MM.1S (cell line): ENCODE measurements around the gene KIZ.
A peak's percentile ranks its signal among the peaks of the same experiment; 100 is the strongest.

Experiments
- DNase-seq: peaks from one replicate; pipeline ENCODE4 v3.0.0-alpha.2; 2015
- H2AFZ ChIP-seq: fragments of 300-600 bp; sonication (generic); 2 replicates; pipeline ENCODE4 v1.6.0; 2016; ENCODE audit warnings: antibody characterized with exemption, low read length
- H3F3A ChIP-seq: fragments of 300-600 bp; sonication (generic); 2 replicates; pipeline ENCODE4 v1.6.1; 2016; ENCODE audit warnings: mild to moderate bottlenecking, antibody characterized with exemption, low read length, moderate library complexity, mixed read lengths; ENCODE audit not compliant: insufficient read depth
- H3K27ac ChIP-seq: fragments of 300-600 bp; sonication (generic); 2 replicates; pipeline ENCODE4 v1.5.1; 2016; ENCODE audit warnings: mild to moderate bottlenecking, low read length
- H3K27me3 ChIP-seq: fragments of 300-600 bp; sonication (generic); replicated peaks from 2 replicates; pipeline ENCODE4 v1.6.0; 2016; ENCODE audit warnings: low read length; ENCODE audit not compliant: insufficient read depth
- H3K36me3 ChIP-seq: fragments of 300-600 bp; sonication (generic); replicated peaks from 2 replicates; pipeline ENCODE4 v1.6.1; 2016; ENCODE audit warnings: mild to moderate bottlenecking, low read length, mixed read lengths; ENCODE audit not compliant: insufficient read depth
- H3K4me1 ChIP-seq: fragments of 300-600 bp; sonication (generic); 2 replicates; pipeline ENCODE4 v1.6.1; 2016; ENCODE audit warnings: low read length, mixed read lengths
- H3K4me2 ChIP-seq: fragments of 300-600 bp; sonication (generic); 2 replicates; pipeline ENCODE4 v1.6.0; 2016; ENCODE audit warnings: low read depth, low read length
- H3K4me3 ChIP-seq: fragments of 300-600 bp; sonication (generic); 2 replicates; pipeline ENCODE4 v1.5.1; 2016; ENCODE audit warnings: low read length, mixed read lengths
- H3K79me2 ChIP-seq: fragments of 300-600 bp; sonication (generic); 2 replicates; pipeline ENCODE4 v1.6.1; 2016; ENCODE audit warnings: mixed run types, low read length, mixed read lengths
- H3K9ac ChIP-seq: fragments of 300-600 bp; sonication (generic); 2 replicates; pipeline ENCODE4 v1.6.1; 2016; ENCODE audit warnings: low read length, mixed read lengths
- H3K9me2 ChIP-seq: fragments of 300-600 bp; sonication (generic); replicated peaks from 2 replicates; pipeline ENCODE4 v1.6.1; 2016; ENCODE audit warnings: mild to moderate bottlenecking, low read length, mixed read lengths; ENCODE audit not compliant: insufficient read depth
- H3K9me3 ChIP-seq: fragments of 300-600 bp; sonication (generic); replicated peaks from 2 replicates; pipeline ENCODE4 v1.6.1; 2016; ENCODE audit warnings: mild to moderate bottlenecking, low read length, mixed read lengths; ENCODE audit not compliant: insufficient read depth
- H4K20me1 ChIP-seq: fragments of 300-600 bp; sonication (generic); 2 replicates; pipeline ENCODE4 v1.6.1; 2016; ENCODE audit warnings: mild to moderate bottlenecking, low read length, moderate library complexity, mixed read lengths; ENCODE audit not compliant: insufficient read depth
- EZH2 ChIP-seq: fragments of 300-600 bp; sonication (generic); optimal IDR thresholded peaks from 2 replicates; pipeline ENCODE3; 2017; ENCODE audit warnings: low read depth, mild to moderate bottlenecking, antibody characterized with exemption, low read length, mixed read lengths
- EZH2phosphoT487 ChIP-seq: fragments of 300-600 bp; sonication (generic); IDR thresholded peaks from 2 replicates; pipeline ENCODE4 v1.6.1; 2018; ENCODE audit warnings: antibody characterized with exemption, low read length
- TF ChIP-seq, protein P1 (sequence below): fragments of 300-600 bp; sonication (generic); IDR thresholded peaks from 2 replicates; pipeline ENCODE4 v1.5.1; 2016; ENCODE audit warnings: antibody characterized with exemption, low read length, mixed read lengths

Gene KIZ

DNA sequence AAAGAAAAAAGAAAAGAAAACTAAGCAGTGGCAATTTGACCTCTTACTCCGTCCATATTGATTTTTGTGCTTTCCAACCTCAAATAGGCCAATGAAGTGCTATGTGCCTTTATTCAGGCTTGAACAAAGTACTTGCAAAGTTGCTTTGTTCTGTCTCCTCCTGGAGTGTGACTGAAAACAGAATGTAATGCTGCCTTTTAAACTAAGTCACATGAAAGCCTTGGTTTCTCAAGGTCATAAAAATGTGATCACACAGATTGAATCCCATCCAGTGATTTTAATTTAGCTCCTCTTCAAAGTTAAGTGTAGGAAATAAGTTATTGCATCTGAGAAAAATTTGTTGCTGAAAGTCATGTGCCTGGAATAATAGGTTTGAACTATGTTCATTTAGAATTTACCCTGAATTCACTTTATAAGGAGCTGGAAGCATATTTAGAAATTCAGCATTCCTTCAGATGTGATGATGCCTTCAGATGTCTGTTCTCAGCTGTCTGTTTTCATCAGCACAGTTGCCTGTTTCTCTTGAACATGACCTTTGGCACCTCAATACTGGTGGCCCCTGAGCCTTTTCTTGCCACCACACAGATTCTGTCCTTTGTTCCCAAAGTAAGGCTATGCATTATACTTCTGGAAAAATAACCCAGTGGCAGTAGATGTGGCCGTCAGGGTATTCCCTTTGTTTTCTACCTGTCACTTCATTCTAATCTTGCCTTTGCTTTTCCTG lies 48.8 kb downstream of the KIZ start:
- Histone ChIP-seq H3K9ac (no peak overlapping the region), H3K4me1 (no peaks in the 10 kb centered on the region), H3K9me2 (no peaks in the 10 kb centered on the region), H3K36me3 (no peaks in the 10 kb centered on the region), H3K79me2 (no peaks in the 10 kb centered on the region), H2AFZ (no peak overlapping the region), H3K27me3 (no peaks in the 10 kb centered on the region), H3K4me3 (no peak overlapping the region), H3K9me3 (no peaks in the 10 kb centered on the region), H3K27ac (no peak overlapping the region), H4K20me1 (no peaks in the 10 kb centered on the region), H3F3A (no peaks in the 10 kb centered on the region), H3K4me2 (no peak overlapping the region)
- no peak for DNase-seq
- TF ChIP-seq, protein P1, sequence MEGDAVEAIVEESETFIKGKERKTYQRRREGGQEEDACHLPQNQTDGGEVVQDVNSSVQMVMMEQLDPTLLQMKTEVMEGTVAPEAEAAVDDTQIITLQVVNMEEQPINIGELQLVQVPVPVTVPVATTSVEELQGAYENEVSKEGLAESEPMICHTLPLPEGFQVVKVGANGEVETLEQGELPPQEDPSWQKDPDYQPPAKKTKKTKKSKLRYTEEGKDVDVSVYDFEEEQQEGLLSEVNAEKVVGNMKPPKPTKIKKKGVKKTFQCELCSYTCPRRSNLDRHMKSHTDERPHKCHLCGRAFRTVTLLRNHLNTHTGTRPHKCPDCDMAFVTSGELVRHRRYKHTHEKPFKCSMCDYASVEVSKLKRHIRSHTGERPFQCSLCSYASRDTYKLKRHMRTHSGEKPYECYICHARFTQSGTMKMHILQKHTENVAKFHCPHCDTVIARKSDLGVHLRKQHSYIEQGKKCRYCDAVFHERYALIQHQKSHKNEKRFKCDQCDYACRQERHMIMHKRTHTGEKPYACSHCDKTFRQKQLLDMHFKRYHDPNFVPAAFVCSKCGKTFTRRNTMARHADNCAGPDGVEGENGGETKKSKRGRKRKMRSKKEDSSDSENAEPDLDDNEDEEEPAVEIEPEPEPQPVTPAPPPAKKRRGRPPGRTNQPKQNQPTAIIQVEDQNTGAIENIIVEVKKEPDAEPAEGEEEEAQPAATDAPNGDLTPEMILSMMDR: no peak
- no peak for TF ChIP-seq EZH2phosphoT487
- no peak for TF ChIP-seq EZH2

DNA sequence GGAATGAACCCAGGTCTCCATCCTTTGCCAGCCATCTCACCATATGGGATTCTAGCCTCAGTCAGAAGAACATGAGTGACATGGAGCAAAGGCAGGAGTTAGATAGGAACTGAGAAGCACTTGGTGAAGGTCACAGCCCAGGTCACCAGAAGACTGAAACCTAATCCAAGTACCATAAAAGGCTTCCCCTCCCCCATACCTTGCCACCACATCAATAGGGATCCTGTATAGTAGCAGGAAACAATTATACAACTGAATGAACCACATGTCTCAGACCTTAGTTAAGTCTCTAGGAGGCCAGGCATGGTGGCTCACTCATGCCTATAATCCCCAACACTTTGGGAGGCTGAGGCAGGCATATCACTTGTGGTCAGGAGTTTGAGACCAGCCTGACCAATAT lies 49.6 kb downstream of the KIZ start:
- H2AFZ ChIP-seq: no peak overlapping the region
- no peaks in the 10 kb centered on the region for H3K79me2 ChIP-seq
- TF ChIP-seq, protein P1: no peak
- TF ChIP-seq EZH2 (no peak), EZH2phosphoT487 (no peak)
- no peaks in the 10 kb centered on the region for H3F3A ChIP-seq
- no peak overlapping the region for H3K4me3 ChIP-seq
- H3K27ac ChIP-seq: no peak overlapping the region
- H3K27me3 ChIP-seq: no peaks in the 10 kb centered on the region
- H3K9ac ChIP-seq: no peak overlapping the region
- no peak overlapping the region for H3K4me2 ChIP-seq
- DNase-seq: peak; percentile 22
- H3K36me3 ChIP-seq: no peaks in the 10 kb centered on the region
- H3K9me2 ChIP-seq: no peaks in the 10 kb centered on the region
- H4K20me1 ChIP-seq: no peaks in the 10 kb centered on the region
- H3K4me1 ChIP-seq: no peaks in the 10 kb centered on the region
- no peaks in the 10 kb centered on the region for H3K9me3 ChIP-seq

DNA sequence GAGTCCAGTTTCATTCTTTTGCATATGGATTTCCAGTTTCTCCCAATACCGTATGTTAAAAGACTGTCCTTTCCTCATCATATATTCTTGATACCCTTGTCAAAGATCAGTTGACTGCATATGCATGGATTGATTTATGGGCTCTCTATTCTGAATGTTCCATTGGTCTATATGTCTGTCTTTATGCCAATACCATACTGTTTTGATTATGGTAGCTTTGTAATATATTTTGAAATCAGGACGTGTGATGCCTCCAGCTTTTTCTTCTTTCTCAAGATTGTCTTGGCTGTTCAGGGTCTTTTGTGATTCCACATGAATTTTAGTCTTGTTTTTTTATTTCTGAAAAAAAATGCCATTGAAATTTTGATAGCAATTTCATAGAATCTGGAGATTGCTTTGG lies 51.9 kb downstream of the KIZ start:
- Histone ChIP-seq H3K4me3 (no peak overlapping the region), H3F3A (no peaks in the 10 kb centered on the region), H3K4me2 (no peak overlapping the region), H3K4me1 (no peaks in the 10 kb centered on the region), H3K9me2 (no peaks in the 10 kb centered on the region), H3K36me3 (no peaks in the 10 kb centered on the region), H3K79me2 (no peaks in the 10 kb centered on the region), H3K9ac (no peak overlapping the region), H3K9me3 (no peaks in the 10 kb centered on the region), H3K27ac (no peak overlapping the region), H2AFZ (no peak overlapping the region), H4K20me1 (no peaks in the 10 kb centered on the region), H3K27me3 (no peaks in the 10 kb centered on the region)
- no peak for TF ChIP-seq EZH2
- TF ChIP-seq EZH2phosphoT487: no peak
- TF ChIP-seq, protein P1: no peak
- DNase-seq: no peak
